Measurements from ENCODE around the gene CHSY1. TPM values are rescaled to one million over a fixed set of nuclear protein-coding genes. Genes with fewer than 3 reads are reported as not detected.

CHSY1 gene
- total and polyA plus RNA-seq, 2 donors (not counting 1 experiment from before 2014, with no cell fraction given) = 4.7 to 20.3 TPM

DNA sequence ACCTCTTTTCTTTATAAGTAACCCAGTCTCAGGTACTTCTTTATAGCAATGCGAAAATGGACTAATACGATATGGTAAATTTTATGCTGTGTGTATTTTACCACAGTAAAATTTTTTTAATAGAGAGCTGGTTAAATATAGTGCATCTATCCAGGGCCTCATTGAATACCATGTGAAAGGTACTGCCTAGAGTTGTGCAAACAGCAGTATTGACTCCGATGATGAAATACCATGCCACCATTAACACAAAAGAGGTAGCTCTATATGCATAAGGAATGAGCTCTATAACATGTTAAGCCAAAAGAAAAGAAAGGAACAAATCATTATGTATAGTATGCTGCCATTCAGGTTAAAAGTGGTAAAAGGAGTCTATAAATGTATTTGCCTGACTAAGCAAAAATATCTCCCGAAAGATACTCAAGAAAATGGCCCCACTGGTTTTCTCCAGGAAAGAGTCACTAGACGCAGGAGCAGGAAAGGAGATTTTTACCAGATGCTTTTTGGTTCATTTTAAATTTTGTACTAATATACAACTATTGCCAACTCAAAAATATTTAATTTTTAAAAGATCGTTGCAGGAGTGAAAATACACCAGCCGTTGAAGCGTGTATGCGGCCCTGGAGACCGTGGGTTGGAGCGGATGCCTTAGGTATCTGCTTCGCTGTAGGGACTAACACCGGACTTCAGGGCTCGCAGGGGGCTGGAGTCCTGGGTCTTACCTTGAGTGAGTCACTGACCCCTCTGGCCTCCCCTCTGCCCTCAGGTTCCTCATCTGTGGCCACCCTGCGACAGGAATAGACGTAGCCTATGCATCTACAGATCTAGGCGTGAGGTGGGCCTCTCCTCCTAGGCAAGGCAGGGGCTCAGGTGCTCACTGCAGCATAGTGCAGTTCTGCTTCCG, 120.1 kb downstream of the CHSY1 start:
- Histone ChIP-seq H3K27me3 (replicated peaks in 1 of 4; ENCODE audit: control extremely low read depth in 1 of 4, control insufficient read depth in 3 of 4, insufficient read depth in 4 of 4, low read length in 3 of 4) (no peaks in the 10 kb centered on the region), H2AFZ (ENCODE audit: insufficient read depth, low read depth, low read length, poor library complexity, severe bottlenecking) (no peak overlapping the region), H3K79me2 (ENCODE audit: control insufficient read depth, insufficient read depth, low read length) (no peaks in the 10 kb centered on the region), H3K36me3 (replicated peaks in 1 of 2; ENCODE audit: control extremely low read depth in 1 of 2, control insufficient read depth in 1 of 2, extremely low read depth in 1 of 2, insufficient read depth in 2 of 2, low read length in 1 of 2) (no peaks in the 10 kb centered on the region), H3K4me2 (replicated peaks; ENCODE audit: low read depth, low read length, poor library complexity, severe bottlenecking) (no peak overlapping the region), H3K4me3 (ENCODE audit: control extremely low read depth in 1 of 5, extremely low read depth in 1 of 5, insufficient read depth in 1 of 5, low read depth in 2 of 5, low read length in 4 of 5) (no peak overlapping the region), H3K4me1 (ENCODE audit: control insufficient read depth in 2 of 2, insufficient read depth in 2 of 2, low read length in 2 of 2) (peaks cover 59 to 69% of the 10 kb centered on the region in 2 donors), H3K9ac (ENCODE audit: low read length) (no peak overlapping the region), H3K27ac (ENCODE audit: low read length in 2 of 2) (no peak overlapping the region), H4K20me1 (ENCODE audit: control insufficient read depth, insufficient read depth, low read length, poor library complexity, severe bottlenecking) (no peaks in the 10 kb centered on the region), H3K9me3 (ENCODE audit: control extremely low read depth in 1 of 3, control insufficient read depth in 2 of 3, insufficient read depth in 1 of 3, low read length in 2 of 3) (peaks cover 0 to 24% (median 2%) of the 10 kb centered on the region in 3 donors)
- POLR2A ChIA-PET = interaction anchor here (0.7 kb wide), 1 partner anchor 71 kb away, joined by 5 read pairs; no protein-coding TSS in a partner anchor
- intact Hi-C loops (cut with micrococcal nuclease) = no loop called here
- no peaks in the 10 kb centered on the region for H3K27me3 Mint-ChIP-seq
- DNase-seq (no peak), ATAC-seq (ENCODE audit: low read depth) (no peak)
- H3K4me3 Mint-ChIP-seq = no peak overlapping the region
- no peak for TF ChIP-seq EZH2 (IDR thresholded peaks at IDR 0.05; ENCODE audit: borderline replicate concordance, insufficient read depth, low read depth, low read length, poor library complexity, severe bottlenecking)
- TF ChIP-seq, protein P1, sequence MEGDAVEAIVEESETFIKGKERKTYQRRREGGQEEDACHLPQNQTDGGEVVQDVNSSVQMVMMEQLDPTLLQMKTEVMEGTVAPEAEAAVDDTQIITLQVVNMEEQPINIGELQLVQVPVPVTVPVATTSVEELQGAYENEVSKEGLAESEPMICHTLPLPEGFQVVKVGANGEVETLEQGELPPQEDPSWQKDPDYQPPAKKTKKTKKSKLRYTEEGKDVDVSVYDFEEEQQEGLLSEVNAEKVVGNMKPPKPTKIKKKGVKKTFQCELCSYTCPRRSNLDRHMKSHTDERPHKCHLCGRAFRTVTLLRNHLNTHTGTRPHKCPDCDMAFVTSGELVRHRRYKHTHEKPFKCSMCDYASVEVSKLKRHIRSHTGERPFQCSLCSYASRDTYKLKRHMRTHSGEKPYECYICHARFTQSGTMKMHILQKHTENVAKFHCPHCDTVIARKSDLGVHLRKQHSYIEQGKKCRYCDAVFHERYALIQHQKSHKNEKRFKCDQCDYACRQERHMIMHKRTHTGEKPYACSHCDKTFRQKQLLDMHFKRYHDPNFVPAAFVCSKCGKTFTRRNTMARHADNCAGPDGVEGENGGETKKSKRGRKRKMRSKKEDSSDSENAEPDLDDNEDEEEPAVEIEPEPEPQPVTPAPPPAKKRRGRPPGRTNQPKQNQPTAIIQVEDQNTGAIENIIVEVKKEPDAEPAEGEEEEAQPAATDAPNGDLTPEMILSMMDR (IDR thresholded peaks at IDR 0.05) = no peak
- H3K9me3 Mint-ChIP-seq (ENCODE audit: insufficient read depth) = no peaks in the 10 kb centered on the region
- H3K4me1 Mint-ChIP-seq = peaks cover 64% of the 10 kb centered on the region
- 95% methylated on average over 12 of the region's 18 CpGs for WGBS (ENCODE audit: insufficient coverage)
- no peak overlapping the region for H3K27ac Mint-ChIP-seq
- CTCF ChIA-PET = interaction anchor here (0.9 to 1.0 kb wide), 2 partner anchors 10 to 123 kb away, joined by 3 to 5 read pairs; no protein-coding TSS in a partner anchor
